H1 (cell line): Measurements from ENCODE around the gene LEMD2. TPM values are rescaled to one million over a fixed set of nuclear protein-coding genes. Genes with fewer than 3 reads are reported as not detected.
A peak's percentile ranks its signal among the peaks of the same experiment; 100 is the strongest.

Source experiments
- CTCF ChIA-PET: fragments of 300-600 bp; sonication (Branson Sonifier 250); formaldehyde crosslinking; loops from one replicate; lab custom pipeline; 2021; ENCODE audit not compliant: partially characterized antibody; lab: Charles Lee
- POLR2A ChIA-PET: fragments of 300-600 bp; sonication (Branson Sonifier 250); formaldehyde crosslinking; loops from one replicate; lab custom pipeline; 2021; ENCODE audit warnings: inconsistent platforms; ENCODE audit not compliant: partially characterized antibody; lab: Charles Lee
- DNase-seq, 2 experiments: peaks; one replicate each; pipeline versions ENCODE4 v3.0.0 to v3.0.0-alpha.2; 2010 to 2022; ENCODE audit warnings: low spot score in 2 of 2, low read depth in 1 of 2, mixed read lengths in 1 of 2
- FAIRE-seq: peaks from 2 replicates; lab custom pipeline; 2011; peaks lifted over from hg19 to GRCh38; lab: Jason Lieb, UNC
- H2AFZ ChIP-seq: 2 replicates; pipeline ENCODE4 v1.8.1; 2012; ENCODE audit warnings: low read length, inconsistent platforms
- H2AK5ac ChIP-seq: 2 replicates; pipeline ENCODE4 v1.6.1; 2013; ENCODE audit warnings: low read depth, low read length
- H2BK120ac ChIP-seq: replicated peaks from 2 replicates; pipeline ENCODE3; 2013; ENCODE audit warnings: low read depth, low read length, inconsistent platforms
- H2BK12ac ChIP-seq: 2 replicates; pipeline ENCODE4 v1.6.1; 2013; ENCODE audit warnings: low read depth, low read length
- H2BK15ac ChIP-seq: 2 replicates; pipeline ENCODE4 v1.6.1; 2013; ENCODE audit warnings: low read length
- H2BK20ac ChIP-seq: 2 replicates; pipeline ENCODE4 v1.6.1; 2013; ENCODE audit warnings: low read length
- H2BK5ac ChIP-seq: 2 replicates; pipeline ENCODE4 v1.6.1; 2013; ENCODE audit warnings: low read depth, low read length
- H3K14ac ChIP-seq: 2 replicates; pipeline ENCODE4 v1.6.1; 2013; ENCODE audit warnings: inconsistent platforms; ENCODE audit not compliant: insufficient read length
- H3K18ac ChIP-seq: 2 replicates; pipeline ENCODE4 v1.6.1; 2013; ENCODE audit warnings: low read length; ENCODE audit errors: extremely low read depth
- H3K23ac ChIP-seq: 2 replicates; pipeline ENCODE4 v1.6.1; 2013; ENCODE audit warnings: inconsistent platforms; ENCODE audit not compliant: insufficient read length
- H3K23me2 ChIP-seq: 2 replicates; pipeline ENCODE4 v1.6.1; 2013; ENCODE audit warnings: low read depth, low read length
- H3K27ac ChIP-seq: 2 replicates; pipeline ENCODE4 v1.6.1; 2011; ENCODE audit warnings: low read depth, low read length, inconsistent platforms
- H3K27me3 ChIP-seq, 4 experiments: replicated peaks in 1 of 4; 1 replicate in 1 of 4; 2 replicates in 3 of 4; pipeline versions ENCODE4 v1.6.1 to v1.8.1; 2011 to 2013; ENCODE audit warnings: low read length in 3 of 4, mild to moderate bottlenecking in 3 of 4, inconsistent platforms in 2 of 4, mixed read lengths in 2 of 4, moderate library complexity in 1 of 4; ENCODE audit not compliant: control insufficient read depth in 3 of 4, insufficient read depth in 3 of 4; ENCODE audit errors: extremely low read depth in 1 of 4
- H3K36me3 ChIP-seq, 4 experiments: 2 replicates each; pipeline versions ENCODE4 v1.6.1 to v1.8.1; 2011 to 2013; ENCODE audit warnings: mild to moderate bottlenecking in 4 of 4, low read length in 3 of 4, moderate library complexity in 2 of 4, control low read depth in 1 of 4, inconsistent platforms in 1 of 4; ENCODE audit not compliant: insufficient read depth in 4 of 4, control insufficient read depth in 2 of 4
- H3K4ac ChIP-seq: replicated peaks from 2 replicates; pipeline ENCODE3; 2013; ENCODE audit warnings: low read length, low read depth, mixed read lengths, inconsistent platforms; ENCODE audit not compliant: insufficient read length
- H3K4me1 ChIP-seq, 4 experiments: replicated peaks in 1 of 4; 1 replicate in 1 of 4; 2 replicates in 3 of 4; pipeline versions ENCODE4 v1.6.1 to v1.8.1; 2011 to 2013; ENCODE audit warnings: low read length in 3 of 4, inconsistent platforms in 2 of 4, mixed read lengths in 1 of 4; ENCODE audit not compliant: insufficient read depth in 4 of 4, control insufficient read depth in 3 of 4
- H3K4me2 ChIP-seq, 2 experiments: 2 replicates each; pipeline versions ENCODE4 v1.6.1 to v1.8.1; 2011 to 2013; ENCODE audit warnings: low read depth in 2 of 2, low read length in 2 of 2, control low read depth in 1 of 2, inconsistent platforms in 1 of 2, mild to moderate bottlenecking in 1 of 2; ENCODE audit not compliant: insufficient read depth in 1 of 2
- H3K4me3 ChIP-seq, 4 experiments: fragments of 200-600, 300-600 bp in 1 of 4; sonication (generic), shearing (Covaris generic), sonication (Bioruptor Twin) in 1 of 4; 2 replicates each; pipeline versions ENCODE4 v1.5.1 to v1.8.1; 2011 to 2016; ENCODE audit warnings: low read length in 4 of 4, low read depth in 3 of 4, control low read depth in 2 of 4, inconsistent platforms in 2 of 4, mild to moderate bottlenecking in 2 of 4, mixed read lengths in 1 of 4, moderate library complexity in 1 of 4; ENCODE audit not compliant: insufficient read depth in 2 of 4; ENCODE audit errors: extremely low read depth in 1 of 4
- H3K56ac ChIP-seq: replicated peaks from 2 replicates; pipeline ENCODE3; 2013; ENCODE audit warnings: low read depth, mild to moderate bottlenecking, mixed read lengths, low read length, inconsistent platforms; ENCODE audit not compliant: insufficient read length
- H3K79me1 ChIP-seq: 2 replicates; pipeline ENCODE4 v1.6.1; 2013; ENCODE audit warnings: low read depth, low read length, control low read depth
- H3K79me2 ChIP-seq, 2 experiments: 2 replicates each; pipeline versions ENCODE4 v1.6.1 to v1.8.1; 2012 to 2013; ENCODE audit warnings: low read length in 2 of 2, mild to moderate bottlenecking in 2 of 2, inconsistent platforms in 1 of 2; ENCODE audit not compliant: insufficient read depth in 2 of 2, control insufficient read depth in 1 of 2
- H3K9ac ChIP-seq, 4 experiments: replicated peaks in 1 of 4; 1 replicate in 1 of 4; 2 replicates in 3 of 4; pipeline versions ENCODE4 v1.6.1 to v1.8.1; 2011 to 2013; ENCODE audit warnings: low read depth in 3 of 4, low read length in 3 of 4, control low read depth in 2 of 4, mild to moderate bottlenecking in 2 of 4, moderate library complexity in 2 of 4, inconsistent platforms in 1 of 4; ENCODE audit errors: extremely low read depth in 1 of 4
- H3K9me3 ChIP-seq, 2 experiments: 2 replicates each; pipeline versions ENCODE4 v1.6.1 to v1.8.1; 2012 to 2013; ENCODE audit warnings: mild to moderate bottlenecking in 2 of 2, moderate library complexity in 2 of 2, control low read depth in 1 of 2, inconsistent platforms in 1 of 2, low read depth in 1 of 2, low read length in 1 of 2, mixed read lengths in 1 of 2; ENCODE audit not compliant: insufficient read depth in 2 of 2
- H4K20me1 ChIP-seq, 2 experiments: replicated peaks in 1 of 2; 2 replicates each; pipeline versions ENCODE3 to v1.8.1; 2011 to 2013; ENCODE audit warnings: inconsistent platforms in 2 of 2, low read length in 2 of 2, mild to moderate bottlenecking in 1 of 2; ENCODE audit not compliant: insufficient read depth in 2 of 2, control insufficient read depth in 1 of 2
- H4K5ac ChIP-seq: 2 replicates; pipeline ENCODE4 v1.6.1; 2013; ENCODE audit warnings: low read length, low read depth, mixed read lengths, inconsistent platforms; ENCODE audit not compliant: insufficient read length
- H4K8ac ChIP-seq: 2 replicates; pipeline ENCODE4 v1.8.0; 2013; ENCODE audit warnings: mild to moderate bottlenecking, moderate library complexity, low read length, inconsistent platforms; ENCODE audit not compliant: insufficient read depth; ENCODE audit errors: extremely low read depth
- H4K91ac ChIP-seq: replicated peaks from 2 replicates; pipeline ENCODE3; 2013; ENCODE audit warnings: low read length, mixed read lengths, inconsistent platforms; ENCODE audit not compliant: insufficient read length
- CBX5 ChIP-seq: fragments of 300-800, 300-1000 bp; sonication (generic); IDR thresholded peaks from 2 replicates; pipeline ENCODE4 v1.7.1; 2016; ENCODE audit warnings: antibody characterized with exemption, low read length, low read depth
- CHD2 ChIP-seq: IDR thresholded peaks from 2 replicates; pipeline ENCODE4 v1.6.1; 2012; ENCODE audit warnings: low read length, improper control_type of control experiment
- CTBP2 ChIP-seq: IDR thresholded peaks from 2 replicates; pipeline ENCODE4 v1.7.0; 2011; ENCODE audit warnings: borderline replicate concordance, mild to moderate bottlenecking, moderate library complexity, mixed read lengths, low read length; ENCODE audit not compliant: insufficient read depth, insufficient read length
- GTF2F1 ChIP-seq: IDR thresholded peaks from 2 replicates; pipeline ENCODE4 v1.6.1; 2012; ENCODE audit warnings: low read depth, low read length, improper control_type of control experiment, borderline replicate concordance
- KDM1A ChIP-seq: fragments of 200-600, 300-600 bp; sonication (generic); IDR thresholded peaks from 2 replicates; pipeline ENCODE4 v1.7.1; 2016; ENCODE audit warnings: mild to moderate bottlenecking, low read length, borderline replicate concordance
- SAP30 ChIP-seq: fragments of 300-600 bp; sonication (generic); IDR thresholded peaks from 2 replicates; pipeline ENCODE4 v1.7.1; 2012; ENCODE audit warnings: low read length, moderate library complexity, mild to moderate bottlenecking, inconsistent platforms; ENCODE audit not compliant: insufficient read depth, insufficient replicate concordance
- SP1 ChIP-seq: IDR thresholded peaks from 2 replicates; pipeline ENCODE4 v1.6.1; 2011; ENCODE audit warnings: low read depth, low read length
- SP2 ChIP-seq: IDR thresholded peaks from 2 replicates; pipeline ENCODE4 v1.6.1; 2012; ENCODE audit warnings: mild to moderate bottlenecking, low read length, inconsistent platforms
- SP4 ChIP-seq: IDR thresholded peaks from 2 replicates; pipeline ENCODE4 v1.6.1; 2012; ENCODE audit warnings: low read length, inconsistent platforms
- USF2 ChIP-seq: IDR thresholded peaks from 2 replicates; pipeline ENCODE4 v1.6.1; 2011; ENCODE audit warnings: low read length, improper control_type of control experiment
- WGBS, 2 experiments: shearing (Covaris generic) in 1 of 2; methylation state at CpG; one replicate each; pipeline versions ENCODE4 v1.1.6 to v1.1.7; 2013 to 2015; ENCODE audit warnings: low lambda C conversion rate in 2 of 2, mixed read lengths in 2 of 2, inconsistent platforms in 1 of 2, low coverage in 1 of 2, missing lambda C conversion rate in 1 of 2; ENCODE audit not compliant: insufficient replicate concordance in 2 of 2, insufficient coverage in 1 of 2, insufficient read length in 1 of 2; ENCODE audit errors: extremely low coverage in 1 of 2, missing lambda C conversion rate in 1 of 2; 5-methylcytosine and 5-hydroxymethylcytosine counted together
- polyA plus RNA-seq, 7 experiments: library from polyadenylated mRNA; depleted of rRNA in 3 of 7; stranded (reverse) in 5 of 7; unstranded in 2 of 7; fragments of >200 nt in 5 of 7; fragments of 200-250 nt in 2 of 7; gene quantifications; 1 replicate in 5 of 7; 2 replicates in 1 of 7; 4 replicates in 1 of 7; pipeline versions ENCODE4 v1.2.1 to v1.2.3, GENCODE V29; 2011 to 2013; ENCODE audit warnings: missing spikeins in 2 of 7, mixed read lengths in 2 of 7
- total RNA-seq: library from RNA; stranded (reverse); fragmentation: NEBNext Ultra II Directional; extraction: Animal tissue kit (Norgen Biotek cat#: 25700); gene quantifications from 2 replicates; pipeline ENCODE4 v1.2.1, GENCODE V29; 2021

The LEMD2 gene
- total and polyA plus RNA-seq, 2 of the 8 experiments (the other 6 are each of a cell fraction or from before 2014, with no cell fraction given), result 32.7 to 57.3 TPM

- H2BK12ac ChIP-seq, result no peak overlapping the region
- no peak overlapping the region for H2BK20ac ChIP-seq
- H4K5ac ChIP-seq, result no peak overlapping the region
- H3K27ac ChIP-seq, result 0 out of 2 replicates have a peak overlapping the region, but pooled peaks have one; percentile 9
- H3K9me3 ChIP-seq, result no peaks in the 10 kb centered on the region
- H2BK5ac ChIP-seq, result no peak overlapping the region; the same call in 1 of the 2 replicates
- H2BK15ac ChIP-seq, result no peak overlapping the region
- H3K18ac ChIP-seq, result peak overlapping the region; percentile 28; the same call in 1 of the 2 replicates
- FAIRE-seq (no peak), DNase-seq (no peak)
- no peaks in the 10 kb centered on the region for H3K79me1 ChIP-seq
- no peak overlapping the region for H3K4me2 ChIP-seq
- peaks cover 21 to 41% (median 36%) of the 10 kb centered on the region in 4 experiments for H3K4me1 ChIP-seq
- no peak overlapping the region for H3K56ac ChIP-seq
- H3K36me3 ChIP-seq, result peaks cover 31 to 92% (median 57%) of the 10 kb centered on the region in 4 experiments
- 91% methylated on average over 25 of the region's 25 CpGs; no CpG with 5 or more reads in 1 of the 2 experiments for WGBS, 2 experiments
- H3K14ac ChIP-seq, result no peak overlapping the region
- no peak overlapping the region for H2AFZ ChIP-seq
- no peaks in the 10 kb centered on the region for H3K23me2 ChIP-seq
- H2AK5ac ChIP-seq, result no peak overlapping the region
- H3K4ac ChIP-seq, result no peak overlapping the region
- H3K23ac ChIP-seq, result no peak overlapping the region
- H3K9ac ChIP-seq, result no peak overlapping the region
- ChIA-PET POLR2A (interaction anchor here (0.7 to 7.6 kb wide), 4 partner anchors 9 to 199 kb away, joined by 3 to 101 read pairs (median 21); partner anchors contain the start of gene LEMD2), CTCF (interaction anchor here (0.6 to 14.3 kb wide), 24 partner anchors 8 to 270 kb away, joined by 3 to 156 read pairs (median 4); partner anchors contain the start of gene UQCC2)
- no peaks in the 10 kb centered on the region for H3K27me3 ChIP-seq
- H4K91ac ChIP-seq, result no peak overlapping the region
- H4K8ac ChIP-seq, result no peak overlapping the region; the same call in 1 of the 2 replicates
- no peak overlapping the region for H3K4me3 ChIP-seq
- no peaks in the 10 kb centered on the region for H3K79me2 ChIP-seq
- no peak overlapping the region for H2BK120ac ChIP-seq
- peaks cover 0 to 6% of the 10 kb centered on the region in 2 experiments for H4K20me1 ChIP-seq
- TF ChIP-seq SAP30 (no peak), CHD2 (no peak), KDM1A (no peak), GTF2F1 (no peak), SP4 (no peak), USF2 (no peak), SP2 (no peak), CTBP2 (no peak), SP1 (no peak), CBX5 (no peak)
These were observed 11.2 kb downstream of the LEMD2 start for GRCh38 chr6:33777398-33778388.
